SK-N-SH (cell line): Measurements from ENCODE around the gene ABHD10.

ENCODE experiments used
- CTCF ChIP-seq: fragments of 200-600 bp; sonication (generic); IDR thresholded peaks from 2 replicates; pipeline ENCODE4 v1.6.1; 2017; ENCODE audit warnings: antibody characterized with exemption, mild to moderate bottlenecking, moderate library complexity
- POLR2AphosphoS5 ChIP-seq: IDR thresholded peaks from 2 replicates; pipeline ENCODE4 v1.6.1; 2012; ENCODE audit warnings: low read depth, low read length
- SMC3 ChIP-seq: IDR thresholded peaks from 2 replicates; pipeline ENCODE4 v1.6.1; 2012; ENCODE audit warnings: low read depth, low read length, improper control_type of control experiment

- no peak for TF ChIP-seq POLR2AphosphoS5
- TF ChIP-seq CTCF: no peak
- TF ChIP-seq SMC3: no peak
Measured at GRCh38 chr3:111948786-111949185, 30.0 kb upstream of the ABHD10 start.
